H1 (cell line): ENCODE data around the gene NOC4L. TPM values are rescaled to one million over a fixed set of nuclear protein-coding genes. Genes with fewer than 3 reads are reported as not detected.

ENCODE experiments used
- ASH2L ChIP-seq: fragments of 200-600, 300-600 bp; sonication (generic); IDR thresholded peaks from one replicate; pipeline ENCODE4 v1.7.1; 2017; ENCODE audit warnings: low read length
- BCL11A ChIP-seq, 2 experiments: IDR thresholded peaks; one replicate each; pipeline ENCODE4 v1.6.1; 2011; ENCODE audit warnings: low read depth in 2 of 2, low read length in 2 of 2, mild to moderate bottlenecking in 2 of 2
- EGR1 ChIP-seq: IDR thresholded peaks from 2 replicates; pipeline ENCODE4 v1.6.1; 2011; ENCODE audit warnings: low read depth, low read length, borderline replicate concordance
- EP300 ChIP-seq, 2 experiments: IDR thresholded peaks; 1 replicate in 1 of 2; 2 replicates in 1 of 2; pipeline ENCODE4 v1.6.1; 2011 to 2012; ENCODE audit warnings: low read depth in 2 of 2, low read length in 2 of 2, mild to moderate bottlenecking in 2 of 2, borderline replicate concordance in 1 of 2, inconsistent platforms in 1 of 2, moderate library complexity in 1 of 2
- KDM1A ChIP-seq: fragments of 200-600, 300-600 bp; sonication (generic); IDR thresholded peaks from 2 replicates; pipeline ENCODE4 v1.7.1; 2016; ENCODE audit warnings: mild to moderate bottlenecking, low read length, borderline replicate concordance
- RFX5 ChIP-seq: IDR thresholded peaks from 2 replicates; pipeline ENCODE4 v1.6.1; 2011; ENCODE audit warnings: low read depth, low read length, improper control_type of control experiment, borderline replicate concordance
- RXRA ChIP-seq: IDR thresholded peaks from 2 replicates; pipeline ENCODE4 v1.6.1; 2011; ENCODE audit warnings: low read depth, mild to moderate bottlenecking, low read length, moderate library complexity; ENCODE audit not compliant: insufficient read depth
- SAP30 ChIP-seq: fragments of 300-600 bp; sonication (generic); IDR thresholded peaks from 2 replicates; pipeline ENCODE4 v1.7.1; 2012; ENCODE audit warnings: low read length, moderate library complexity, mild to moderate bottlenecking, inconsistent platforms; ENCODE audit not compliant: insufficient read depth, insufficient replicate concordance
- TAF1 ChIP-seq: IDR thresholded peaks from 2 replicates; pipeline ENCODE4 v1.6.1; 2011; ENCODE audit warnings: mild to moderate bottlenecking, low read depth, low read length
- polyA plus RNA-seq, 7 experiments: library from polyadenylated mRNA; depleted of rRNA in 3 of 7; stranded (reverse) in 5 of 7; unstranded in 2 of 7; fragments of >200 nt in 5 of 7; fragments of 200-250 nt in 2 of 7; gene quantifications; 1 replicate in 5 of 7; 2 replicates in 1 of 7; 4 replicates in 1 of 7; pipeline versions ENCODE4 v1.2.1 to v1.2.3, GENCODE V29; 2011 to 2013; ENCODE audit warnings: missing spikeins in 2 of 7, mixed read lengths in 2 of 7
- total RNA-seq: library from RNA; stranded (reverse); fragmentation: NEBNext Ultra II Directional; extraction: Animal tissue kit (Norgen Biotek cat#: 25700); gene quantifications from 2 replicates; pipeline ENCODE4 v1.2.1, GENCODE V29; 2021
- TF ChIP-seq, protein P1 (sequence below): fragments of 300-600 bp; sonication (generic); IDR thresholded peaks from 2 replicates; pipeline ENCODE4 v1.7.1; 2012; ENCODE audit warnings: low read length, moderate library complexity, mild to moderate bottlenecking, inconsistent platforms; ENCODE audit not compliant: insufficient replicate concordance

Gene NOC4L
- total and polyA plus RNA-seq, 2 of the 8 experiments (the other 6 are each of a cell fraction or from before 2014, with no cell fraction given) = 26.8 to 40.3 TPM

DNA sequence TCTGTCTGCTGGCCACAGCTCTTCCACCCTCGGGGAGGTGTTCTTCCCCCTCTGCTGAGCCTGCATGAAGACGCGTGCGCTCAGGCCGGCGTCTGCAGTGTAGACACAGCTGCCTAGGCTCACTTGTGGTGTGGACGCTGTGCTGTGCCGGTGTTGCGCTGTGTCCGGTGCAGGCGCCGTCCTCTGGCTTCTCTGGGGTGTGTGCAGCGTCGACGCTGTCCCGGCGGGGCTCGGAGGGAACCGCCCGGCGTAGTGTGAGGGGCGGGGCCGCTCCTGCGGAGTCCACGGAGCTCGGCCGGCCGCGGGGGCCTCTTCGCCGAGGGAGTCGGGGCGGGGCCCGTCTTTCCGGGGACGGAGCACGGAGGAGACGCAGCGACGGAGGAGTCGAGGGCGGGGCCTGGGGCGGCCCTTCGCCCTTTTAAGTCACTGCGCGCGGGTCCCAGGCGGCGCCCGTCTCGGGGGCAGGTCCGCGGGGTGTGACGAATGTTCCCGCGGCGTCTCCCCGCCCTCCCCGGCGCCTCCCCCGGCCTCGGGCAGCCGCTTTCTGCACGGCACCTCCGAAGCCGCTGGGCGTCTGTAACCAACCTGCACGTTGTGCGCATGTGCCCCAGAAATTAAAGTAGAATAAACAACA, 45.2 kb downstream of the NOC4L start (continued):
- TF ChIP-seq, protein P1, sequence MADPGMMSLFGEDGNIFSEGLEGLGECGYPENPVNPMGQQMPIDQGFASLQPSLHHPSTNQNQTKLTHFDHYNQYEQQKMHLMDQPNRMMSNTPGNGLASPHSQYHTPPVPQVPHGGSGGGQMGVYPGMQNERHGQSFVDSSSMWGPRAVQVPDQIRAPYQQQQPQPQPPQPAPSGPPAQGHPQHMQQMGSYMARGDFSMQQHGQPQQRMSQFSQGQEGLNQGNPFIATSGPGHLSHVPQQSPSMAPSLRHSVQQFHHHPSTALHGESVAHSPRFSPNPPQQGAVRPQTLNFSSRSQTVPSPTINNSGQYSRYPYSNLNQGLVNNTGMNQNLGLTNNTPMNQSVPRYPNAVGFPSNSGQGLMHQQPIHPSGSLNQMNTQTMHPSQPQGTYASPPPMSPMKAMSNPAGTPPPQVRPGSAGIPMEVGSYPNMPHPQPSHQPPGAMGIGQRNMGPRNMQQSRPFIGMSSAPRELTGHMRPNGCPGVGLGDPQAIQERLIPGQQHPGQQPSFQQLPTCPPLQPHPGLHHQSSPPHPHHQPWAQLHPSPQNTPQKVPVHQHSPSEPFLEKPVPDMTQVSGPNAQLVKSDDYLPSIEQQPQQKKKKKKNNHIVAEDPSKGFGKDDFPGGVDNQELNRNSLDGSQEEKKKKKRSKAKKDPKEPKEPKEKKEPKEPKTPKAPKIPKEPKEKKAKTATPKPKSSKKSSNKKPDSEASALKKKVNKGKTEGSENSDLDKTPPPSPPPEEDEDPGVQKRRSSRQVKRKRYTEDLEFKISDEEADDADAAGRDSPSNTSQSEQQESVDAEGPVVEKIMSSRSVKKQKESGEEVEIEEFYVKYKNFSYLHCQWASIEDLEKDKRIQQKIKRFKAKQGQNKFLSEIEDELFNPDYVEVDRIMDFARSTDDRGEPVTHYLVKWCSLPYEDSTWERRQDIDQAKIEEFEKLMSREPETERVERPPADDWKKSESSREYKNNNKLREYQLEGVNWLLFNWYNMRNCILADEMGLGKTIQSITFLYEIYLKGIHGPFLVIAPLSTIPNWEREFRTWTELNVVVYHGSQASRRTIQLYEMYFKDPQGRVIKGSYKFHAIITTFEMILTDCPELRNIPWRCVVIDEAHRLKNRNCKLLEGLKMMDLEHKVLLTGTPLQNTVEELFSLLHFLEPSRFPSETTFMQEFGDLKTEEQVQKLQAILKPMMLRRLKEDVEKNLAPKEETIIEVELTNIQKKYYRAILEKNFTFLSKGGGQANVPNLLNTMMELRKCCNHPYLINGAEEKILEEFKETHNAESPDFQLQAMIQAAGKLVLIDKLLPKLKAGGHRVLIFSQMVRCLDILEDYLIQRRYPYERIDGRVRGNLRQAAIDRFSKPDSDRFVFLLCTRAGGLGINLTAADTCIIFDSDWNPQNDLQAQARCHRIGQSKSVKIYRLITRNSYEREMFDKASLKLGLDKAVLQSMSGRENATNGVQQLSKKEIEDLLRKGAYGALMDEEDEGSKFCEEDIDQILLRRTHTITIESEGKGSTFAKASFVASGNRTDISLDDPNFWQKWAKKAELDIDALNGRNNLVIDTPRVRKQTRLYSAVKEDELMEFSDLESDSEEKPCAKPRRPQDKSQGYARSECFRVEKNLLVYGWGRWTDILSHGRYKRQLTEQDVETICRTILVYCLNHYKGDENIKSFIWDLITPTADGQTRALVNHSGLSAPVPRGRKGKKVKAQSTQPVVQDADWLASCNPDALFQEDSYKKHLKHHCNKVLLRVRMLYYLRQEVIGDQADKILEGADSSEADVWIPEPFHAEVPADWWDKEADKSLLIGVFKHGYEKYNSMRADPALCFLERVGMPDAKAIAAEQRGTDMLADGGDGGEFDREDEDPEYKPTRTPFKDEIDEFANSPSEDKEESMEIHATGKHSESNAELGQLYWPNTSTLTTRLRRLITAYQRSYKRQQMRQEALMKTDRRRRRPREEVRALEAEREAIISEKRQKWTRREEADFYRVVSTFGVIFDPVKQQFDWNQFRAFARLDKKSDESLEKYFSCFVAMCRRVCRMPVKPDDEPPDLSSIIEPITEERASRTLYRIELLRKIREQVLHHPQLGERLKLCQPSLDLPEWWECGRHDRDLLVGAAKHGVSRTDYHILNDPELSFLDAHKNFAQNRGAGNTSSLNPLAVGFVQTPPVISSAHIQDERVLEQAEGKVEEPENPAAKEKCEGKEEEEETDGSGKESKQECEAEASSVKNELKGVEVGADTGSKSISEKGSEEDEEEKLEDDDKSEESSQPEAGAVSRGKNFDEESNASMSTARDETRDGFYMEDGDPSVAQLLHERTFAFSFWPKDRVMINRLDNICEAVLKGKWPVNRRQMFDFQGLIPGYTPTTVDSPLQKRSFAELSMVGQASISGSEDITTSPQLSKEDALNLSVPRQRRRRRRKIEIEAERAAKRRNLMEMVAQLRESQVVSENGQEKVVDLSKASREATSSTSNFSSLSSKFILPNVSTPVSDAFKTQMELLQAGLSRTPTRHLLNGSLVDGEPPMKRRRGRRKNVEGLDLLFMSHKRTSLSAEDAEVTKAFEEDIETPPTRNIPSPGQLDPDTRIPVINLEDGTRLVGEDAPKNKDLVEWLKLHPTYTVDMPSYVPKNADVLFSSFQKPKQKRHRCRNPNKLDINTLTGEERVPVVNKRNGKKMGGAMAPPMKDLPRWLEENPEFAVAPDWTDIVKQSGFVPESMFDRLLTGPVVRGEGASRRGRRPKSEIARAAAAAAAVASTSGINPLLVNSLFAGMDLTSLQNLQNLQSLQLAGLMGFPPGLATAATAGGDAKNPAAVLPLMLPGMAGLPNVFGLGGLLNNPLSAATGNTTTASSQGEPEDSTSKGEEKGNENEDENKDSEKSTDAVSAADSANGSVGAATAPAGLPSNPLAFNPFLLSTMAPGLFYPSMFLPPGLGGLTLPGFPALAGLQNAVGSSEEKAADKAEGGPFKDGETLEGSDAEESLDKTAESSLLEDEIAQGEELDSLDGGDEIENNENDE = no peak
- no peak for TF ChIP-seq EP300 (IDR thresholded peaks at IDR 0.05; ENCODE audit: borderline replicate concordance in 1 of 2, low read depth in 2 of 2, low read length in 2 of 2)
- TF ChIP-seq SAP30 = no peak
- no peak for TF ChIP-seq ASH2L
- no peak for TF ChIP-seq RXRA
- TF ChIP-seq KDM1A = no peak
- no peak for TF ChIP-seq TAF1
- TF ChIP-seq RFX5 = no peak
- no peak for TF ChIP-seq EGR1
- TF ChIP-seq BCL11A (IDR thresholded peaks at IDR 0.05; ENCODE audit: low read depth in 2 of 2, low read length in 2 of 2) = no peak
- TF ChIP-seq, all 59 proteins: peak for 8
